Activated CD8-positive, alpha-beta memory T cell treated with anti-CD3 and anti-CD28 coated beads for 4 hours (primary cell): ENCODE results near the gene HEXD.
"Not testable (repeated sequence)": the region's sequence is repeated elsewhere in the genome, so short reads cannot be mapped to it uniquely, and the experiment has no call there.

Source experiments
- DNase-seq, 2 donors: peaks; one replicate each; pipeline ENCODE4 v3.0.0-alpha.2; 2020; ENCODE audit warnings: low read depth in 2 of 2

HEXD gene

GRCh38 chr17:82418001-82418986 lies at the start of gene HEXD, which contains the start of gene OGFOD3:
HEXD (plus strand) TSS chr17:82418347; CDS start chr17:82419800, 1,453 bp downstream.
OGFOD3 (minus strand) TSS chr17:82418586; CDS start chr17:82418485, 101 bp downstream.
- peak; percentile 58 to 70 for DNase-seq

DNA sequence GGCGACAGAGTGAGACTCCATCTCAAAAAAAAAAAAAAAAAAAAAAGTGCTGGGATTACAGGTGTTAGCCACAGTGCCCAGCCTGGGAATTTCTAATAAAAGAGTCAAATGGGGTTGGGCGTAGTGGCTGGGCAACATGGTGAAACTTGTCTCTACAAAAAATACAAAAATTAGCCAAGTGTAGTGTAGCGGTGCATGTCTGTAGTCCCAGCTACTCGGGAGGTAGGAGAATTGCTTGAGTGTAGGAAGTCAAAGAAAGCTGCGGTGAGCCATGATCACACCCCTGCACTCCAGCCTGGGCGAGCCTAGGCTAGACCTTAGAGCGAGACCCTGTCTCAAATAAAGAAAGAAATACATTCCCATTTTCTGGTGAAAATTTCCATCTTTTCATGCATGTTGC lies 48.9 kb upstream of the HEXD start:
- no peak for DNase-seq

DNA sequence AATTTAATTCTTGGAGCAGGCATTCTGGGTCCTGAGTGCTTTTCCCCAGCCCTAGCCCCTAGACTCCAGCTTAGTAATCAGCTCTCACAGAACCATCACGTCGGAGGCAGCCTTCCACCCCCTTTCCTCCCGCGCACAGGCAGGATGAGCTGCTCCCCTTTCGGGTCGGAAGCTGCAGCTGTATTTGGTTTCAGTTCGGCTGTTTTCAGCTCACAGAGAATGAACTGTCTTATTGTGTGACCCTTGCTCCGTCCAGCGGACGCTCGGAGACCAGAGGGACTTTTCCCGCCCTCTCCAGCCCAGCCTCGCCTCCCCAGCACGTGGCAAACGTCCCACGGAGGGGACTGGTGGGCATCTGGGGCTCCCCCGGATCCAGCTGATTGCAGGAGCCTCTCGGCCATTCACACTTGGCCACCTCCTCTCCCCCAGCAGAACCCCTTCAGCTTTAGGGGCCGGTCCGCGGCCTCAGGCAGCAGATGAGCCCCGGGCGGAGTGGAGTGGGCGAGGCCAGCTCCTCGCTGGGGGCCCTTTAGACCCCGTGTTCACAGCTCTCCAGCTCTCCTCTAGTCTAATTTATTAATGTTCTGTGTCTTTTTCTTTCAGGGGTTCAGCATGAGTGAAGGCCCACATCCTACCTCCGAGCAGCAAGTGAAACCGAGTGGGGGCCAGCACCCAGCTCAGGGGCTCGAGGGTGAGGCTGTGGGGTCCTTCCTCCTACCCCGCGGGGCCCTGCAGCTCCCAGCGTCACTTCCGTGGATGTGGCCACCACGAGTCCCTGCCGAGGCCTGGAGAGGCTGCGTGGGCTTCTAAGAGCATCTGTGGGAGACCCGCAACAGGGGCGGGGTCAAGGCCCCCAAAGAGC lies 47.4 kb upstream of the HEXD start:
- no peak for DNase-seq

DNA sequence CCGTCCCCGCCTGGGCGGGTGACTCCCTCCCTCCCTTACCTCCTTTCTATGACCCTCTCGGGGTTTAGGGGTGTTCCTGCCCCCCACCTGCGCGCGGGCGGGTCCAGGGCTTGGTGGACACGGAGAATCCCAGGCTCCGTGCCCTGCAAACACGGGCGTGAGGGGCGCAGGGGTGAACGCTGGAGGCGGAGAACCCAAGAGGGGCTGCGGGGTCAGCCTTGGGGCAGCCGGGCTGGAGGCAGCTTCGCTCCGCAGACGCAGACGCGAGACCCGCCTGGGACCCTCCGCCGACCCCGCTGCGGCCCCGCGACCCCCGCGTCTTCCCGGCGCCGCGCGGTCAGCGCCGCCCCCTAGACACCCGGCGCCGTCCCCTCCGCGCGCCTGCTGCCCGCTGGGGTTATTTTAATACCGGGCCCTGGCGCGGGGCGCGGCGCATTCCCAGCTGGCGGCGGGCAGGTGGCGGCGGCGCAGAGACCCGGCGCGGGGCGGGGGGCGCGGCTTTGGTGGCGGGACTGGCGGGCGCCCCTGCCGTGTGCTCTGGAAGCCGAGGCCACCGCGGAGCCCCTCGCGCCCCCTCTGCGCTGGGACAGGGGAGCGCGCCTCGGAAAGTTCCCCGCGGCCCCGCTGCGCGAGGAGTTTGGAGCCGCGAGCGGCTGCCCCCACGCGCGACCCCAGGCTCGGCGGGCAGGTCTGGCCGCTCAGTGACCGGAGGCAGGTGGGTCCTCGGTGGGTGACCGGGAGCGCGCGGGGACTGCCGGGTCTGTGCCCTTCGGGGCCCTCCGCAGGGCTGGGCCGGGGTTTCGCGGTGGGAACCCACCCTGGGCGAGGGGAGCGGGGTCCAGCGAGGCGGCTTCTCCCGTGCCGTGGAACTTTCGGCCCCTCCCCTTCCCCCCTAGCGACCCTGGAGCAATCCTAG lies 46.6 kb upstream of the HEXD start, which contains the start of gene UTS2R:
TSS of gene UTS2R (plus strand) at position 433 of the 916 bp plus-strand sequence. CDS start 2,560 bp downstream, outside the sequence.
- DNase-seq = no peak

GRCh38 chr17:82372249-82373071 lies 45.7 kb upstream of the HEXD start:
- DNase-seq = no peak

GRCh38 chr17:82373072-82373452 lies 45.1 kb upstream of the HEXD start:
- DNase-seq = not testable (repeated sequence)

DNA sequence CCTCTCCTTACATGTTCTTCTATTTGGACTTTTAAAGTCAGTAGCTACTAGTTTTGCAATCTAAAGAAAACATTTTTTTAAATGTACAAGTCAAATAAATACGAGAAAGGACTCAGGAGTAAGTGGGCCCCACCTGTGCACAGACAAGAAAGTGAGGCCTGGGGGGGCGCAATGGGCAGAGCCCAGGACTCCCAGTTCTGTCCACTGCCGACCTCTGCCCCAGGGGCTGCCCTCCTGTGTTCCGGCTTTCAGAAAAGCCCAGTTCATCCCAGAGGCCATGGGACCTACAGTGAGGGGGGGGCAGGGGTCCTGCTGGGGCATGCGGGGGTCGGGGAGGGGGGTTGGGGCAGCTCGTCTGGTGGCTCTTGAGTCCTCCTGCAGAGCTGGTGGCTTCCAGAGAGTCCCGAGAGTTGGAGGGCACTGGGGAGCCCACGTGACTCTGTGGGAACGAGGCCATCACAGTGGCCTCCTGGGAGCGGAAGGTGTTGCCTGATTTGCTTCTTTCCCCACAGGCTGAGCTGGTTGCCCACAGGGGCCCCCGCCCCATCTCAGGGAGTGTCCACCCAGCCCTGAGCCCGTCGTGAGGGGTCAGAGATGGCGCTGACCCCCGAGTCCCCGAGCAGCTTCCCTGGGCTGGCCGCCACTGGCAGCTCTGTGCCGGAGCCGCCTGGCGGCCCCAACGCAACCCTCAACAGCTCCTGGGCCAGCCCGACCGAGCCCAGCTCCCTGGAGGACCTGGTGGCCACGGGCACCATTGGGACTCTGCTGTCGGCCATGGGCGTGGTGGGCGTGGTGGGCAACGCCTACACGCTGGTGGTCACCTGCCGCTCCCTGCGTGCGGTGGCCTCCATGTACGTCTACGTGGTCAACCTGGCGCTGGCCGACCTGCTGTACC lies 44.2 kb upstream of the HEXD start:
- DNase-seq = no peak

- no peak for DNase-seq
Measured at GRCh38 chr17:82374626-82375331, 43.4 kb upstream of the HEXD start.

DNA sequence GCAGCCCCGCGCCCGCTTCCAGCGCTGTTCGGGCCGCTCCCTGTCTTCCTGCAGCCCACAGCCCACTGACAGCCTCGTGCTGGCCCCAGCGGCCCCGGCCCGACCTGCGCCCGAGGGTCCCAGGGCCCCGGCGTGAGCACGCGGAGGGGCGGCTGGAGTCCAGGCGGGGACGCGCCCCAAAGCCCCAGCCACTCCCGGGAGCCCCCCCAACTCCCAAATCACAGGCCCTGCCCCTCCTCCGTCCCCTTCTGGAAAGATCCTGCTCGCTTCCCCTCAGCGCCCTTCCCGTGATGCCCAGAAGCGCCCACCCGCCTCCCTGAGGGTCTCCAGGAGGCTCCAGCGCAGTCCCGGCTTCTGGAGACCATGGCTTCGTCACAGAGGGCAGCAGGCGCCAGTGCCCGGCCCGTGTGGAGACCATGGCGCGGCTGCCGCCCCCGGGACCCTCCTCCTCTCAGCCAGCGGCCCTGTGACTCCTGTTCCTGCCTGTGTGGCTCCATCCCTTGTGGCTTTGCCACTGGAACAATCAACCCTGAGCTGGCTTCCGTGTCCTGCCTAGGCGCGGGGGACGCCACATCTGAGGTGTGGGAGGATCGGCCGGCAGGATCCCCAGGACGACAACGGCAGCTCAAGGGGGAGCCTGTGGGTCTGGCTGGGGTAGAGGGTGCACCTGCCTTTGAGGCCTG lies 42.6 kb upstream of the HEXD start:
- DNase-seq = no peak

DNA sequence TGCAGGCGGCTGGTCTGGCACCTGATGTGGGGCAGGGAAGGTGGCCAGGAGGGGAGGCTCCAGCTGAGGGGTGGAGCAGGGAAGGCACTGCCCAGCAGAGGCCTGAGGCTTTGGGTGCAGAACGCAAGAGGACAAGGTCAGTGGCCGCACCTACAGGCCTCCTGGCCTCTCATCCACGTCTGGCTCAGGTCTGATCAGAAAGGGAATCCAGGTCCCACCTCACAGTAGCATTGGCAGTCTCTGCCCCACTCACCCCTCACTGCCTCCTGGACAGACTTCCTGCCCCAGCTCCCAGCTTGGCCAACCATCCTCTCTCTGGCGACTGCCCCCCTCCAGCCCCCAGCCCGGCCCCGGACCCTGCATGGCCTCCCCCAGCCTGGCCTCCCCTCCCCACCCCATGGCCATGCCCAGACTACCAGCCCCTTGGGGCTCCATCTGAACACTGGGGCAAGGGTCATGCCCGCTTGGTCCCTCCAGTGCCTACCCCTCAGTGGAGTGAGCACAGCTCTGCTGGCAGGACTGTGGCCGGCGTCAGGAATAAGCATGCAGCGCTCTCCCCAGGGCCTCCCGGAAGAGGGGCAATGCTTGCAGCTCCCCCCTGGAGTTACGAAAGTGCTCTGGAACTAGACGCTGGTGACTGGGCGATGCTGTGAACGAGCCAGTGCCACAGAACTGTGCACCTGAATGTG lies 42.0 kb upstream of the HEXD start:
- no peak for DNase-seq

DNA sequence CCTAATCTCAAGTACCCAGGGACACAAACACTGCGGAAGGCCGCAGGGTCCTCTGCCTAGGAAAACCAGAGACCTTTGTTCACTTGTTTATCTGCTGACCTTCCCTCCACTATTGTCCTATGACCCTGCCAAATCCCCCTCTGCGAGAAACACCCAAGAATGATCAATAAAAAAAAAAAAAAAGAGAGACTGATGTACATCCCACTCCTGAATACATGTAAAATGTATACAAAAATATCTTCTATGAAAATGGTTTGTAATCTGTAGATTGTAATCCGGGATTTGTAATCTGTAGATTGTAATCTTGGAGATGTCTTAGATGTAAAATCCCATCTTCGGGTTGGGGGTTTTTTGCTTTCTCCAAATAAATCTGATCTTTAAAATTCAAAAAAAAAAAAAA lies 40.9 kb upstream of the HEXD start:
- not testable (repeated sequence) for DNase-seq

- no peak for DNase-seq
Measured at GRCh38 chr17:82377924-82378740, 40.0 kb upstream of the HEXD start.

GRCh38 chr17:82378741-82379021 lies 39.5 kb upstream of the HEXD start:
- no peak for DNase-seq

DNA sequence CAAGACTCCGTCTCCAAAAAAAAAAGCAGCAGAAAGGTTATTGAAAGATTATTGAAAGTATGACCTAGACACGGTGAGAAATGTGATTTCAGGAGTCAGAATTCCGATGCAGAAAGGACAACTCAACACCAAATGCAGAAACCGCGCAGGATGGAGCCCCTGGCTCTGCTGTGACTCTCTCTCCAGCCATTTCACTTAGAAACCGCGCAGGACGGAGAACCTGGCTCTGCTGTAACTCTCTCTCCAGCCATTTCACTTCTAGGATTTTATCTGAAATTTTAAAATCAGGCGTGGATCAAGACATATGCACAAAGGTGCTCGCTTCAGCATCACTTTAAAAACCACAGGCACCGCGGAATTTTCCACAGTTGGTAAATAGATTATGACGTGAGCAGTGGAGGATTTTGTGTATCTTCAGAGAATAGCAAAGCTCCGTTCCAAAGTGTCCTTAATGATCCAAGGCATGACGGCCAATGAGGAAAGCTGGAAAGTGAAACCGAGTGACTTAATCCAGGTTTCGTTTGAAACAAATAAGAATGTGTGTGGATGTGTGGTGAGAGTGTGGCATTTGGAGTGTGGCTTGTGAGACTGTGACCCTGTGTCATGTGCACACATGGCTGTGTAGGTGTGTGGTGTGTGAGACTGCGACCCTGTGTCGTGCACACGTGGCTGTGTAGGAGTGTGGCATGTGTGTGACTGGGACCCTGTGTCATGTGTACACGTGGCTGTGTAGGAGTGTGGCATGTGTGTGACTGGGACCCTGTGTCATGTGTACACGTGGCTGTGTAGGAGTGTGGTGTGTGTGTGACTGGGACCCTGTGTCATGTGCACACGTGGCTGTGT lies 37.1 kb upstream of the HEXD start:
- no peak for DNase-seq

DNA sequence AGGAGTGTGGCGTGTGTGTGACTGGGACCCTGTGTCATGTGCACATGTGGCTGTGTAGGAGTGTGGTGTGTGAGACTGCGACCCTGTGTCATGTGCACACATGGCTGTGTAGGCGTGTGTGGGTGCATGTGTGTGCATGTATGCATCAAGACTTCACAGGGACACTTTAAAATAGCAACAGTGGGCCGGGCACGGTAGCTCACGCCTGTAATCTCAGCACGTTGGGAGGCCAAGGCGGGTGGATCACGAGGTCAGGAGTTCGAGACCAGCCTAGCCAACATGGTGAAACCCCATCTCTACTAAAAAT lies 36.5 kb upstream of the HEXD start:
- not testable (repeated sequence) for DNase-seq
